Measurements from ENCODE around the gene TEX264.
"Not testable (repeated sequence)": the region's sequence is repeated elsewhere in the genome, so short reads cannot be mapped to it uniquely, and the experiment has no call there.

The TEX264 gene

DNA sequence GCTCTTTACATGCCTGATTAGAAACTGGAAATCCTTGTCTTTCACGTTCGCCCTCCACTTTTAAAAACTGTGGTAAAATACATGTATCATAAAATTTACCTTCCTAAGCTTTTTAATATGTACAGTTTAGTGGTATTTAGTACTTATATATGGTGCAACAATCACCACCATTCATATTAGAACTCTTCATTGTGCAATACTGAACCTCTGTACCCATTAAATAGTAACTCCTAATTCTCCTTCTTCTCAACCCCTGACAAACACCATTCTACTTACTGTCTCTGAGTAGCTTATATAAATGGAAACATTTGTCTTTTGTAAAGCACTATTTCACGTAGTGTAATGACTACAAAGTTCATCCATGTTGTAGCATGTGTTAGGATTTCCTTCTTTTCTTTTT is 64.0 kb downstream of the TEX264 start:
- Histone ChIP-seq H2BK120ac (ENCODE audit: insufficient read depth, low read length, poor library complexity) (no peak overlapping the region), H2AK5ac (ENCODE audit: low read length) (no peak overlapping the region), H3K23ac (ENCODE audit: low read length) (no peak overlapping the region), H3K9ac (ENCODE audit: low read length) (no peak overlapping the region), H4K91ac (ENCODE audit: low read depth, low read length) (no peak overlapping the region), H3K4me1 (ENCODE audit: control insufficient read depth in 1 of 2, insufficient read depth in 2 of 2, low read length in 2 of 2) (peaks cover 0 to 4% of the 10 kb centered on the region in 2 experiments), H2AFZ (ENCODE audit: insufficient read depth, low read length, poor library complexity) (no peak overlapping the region), H4K12ac (ENCODE audit: low read depth, low read length) (no peak overlapping the region), H3K4me3 (ENCODE audit: low read depth, low read length) (no peak overlapping the region), H2BK5ac (ENCODE audit: low read depth, low read length, poor library complexity) (no peak overlapping the region), H3K18ac (ENCODE audit: low read length) (no peak overlapping the region), H3K79me1 (ENCODE audit: low read length) (no peaks in the 10 kb centered on the region), H3K27me3 (ENCODE audit: insufficient read depth, low read length) (no peaks in the 10 kb centered on the region), H3K36me3 (ENCODE audit: control insufficient read depth in 1 of 2, insufficient read depth in 2 of 2, low read length in 2 of 2) (no peaks in the 10 kb centered on the region), H4K8ac (ENCODE audit: low read depth, low read length) (no peak overlapping the region), H3K14ac (ENCODE audit: low read length) (no peak overlapping the region), H3K79me2 (ENCODE audit: control insufficient read depth, insufficient read depth, low read length, poor library complexity) (no peaks in the 10 kb centered on the region), H3K9me3 (ENCODE audit: insufficient read depth, low read depth, low read length) (no peaks in the 10 kb centered on the region), H3K4ac (ENCODE audit: low read depth, low read length) (no peak overlapping the region), H2BK12ac (ENCODE audit: low read length) (no peak overlapping the region), H3K4me2 (ENCODE audit: low read length) (no peak overlapping the region), H3K27ac (ENCODE audit: low read depth, low read length) (no peak overlapping the region)
- DNase-seq, result no peak
- no CpG with 5 or more reads among the region's 3 CpGs for WGBS (ENCODE audit: extremely low coverage, insufficient coverage, insufficient read length)

DNA sequence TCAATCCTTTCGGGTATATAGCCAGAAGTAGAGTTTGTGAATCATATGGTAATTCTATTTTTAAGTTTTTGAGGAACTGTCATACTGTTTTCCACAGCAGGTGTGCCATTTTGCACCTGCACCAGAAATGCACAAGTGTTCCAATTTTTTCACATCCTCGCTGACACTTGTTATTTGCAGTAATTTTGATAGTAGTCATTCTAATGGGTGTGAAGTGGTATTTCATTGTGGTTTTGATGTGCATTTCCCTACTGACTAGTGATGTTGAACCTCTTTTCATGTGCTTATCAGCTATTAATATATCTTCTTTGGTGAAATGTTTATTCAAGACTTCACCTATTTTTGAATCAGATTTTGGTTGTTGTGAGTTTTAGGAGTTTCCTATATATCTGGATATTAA is 64.9 kb downstream of the TEX264 start:
- Histone ChIP-seq H4K91ac (ENCODE audit: low read depth, low read length) (no peak overlapping the region), H3K27me3 (ENCODE audit: insufficient read depth, low read length) (no peaks in the 10 kb centered on the region), H3K4me2 (ENCODE audit: low read length) (no peak overlapping the region), H3K36me3 (ENCODE audit: control insufficient read depth in 1 of 2, insufficient read depth in 2 of 2, low read length in 2 of 2) (no peaks in the 10 kb centered on the region), H3K23ac (ENCODE audit: low read length) (no peak overlapping the region), H4K12ac (ENCODE audit: low read depth, low read length) (no peak overlapping the region), H3K4ac (ENCODE audit: low read depth, low read length) (no peak overlapping the region), H3K18ac (ENCODE audit: low read length) (no peak overlapping the region), H3K4me1 (ENCODE audit: control insufficient read depth in 1 of 2, insufficient read depth in 2 of 2, low read length in 2 of 2) (peaks cover 0 to 4% of the 10 kb centered on the region in 2 experiments), H2AFZ (ENCODE audit: insufficient read depth, low read length, poor library complexity) (no peak overlapping the region), H2BK120ac (ENCODE audit: insufficient read depth, low read length, poor library complexity) (no peak overlapping the region), H3K27ac (ENCODE audit: low read depth, low read length) (no peak overlapping the region), H3K4me3 (ENCODE audit: low read depth, low read length) (no peak overlapping the region), H3K9me3 (ENCODE audit: insufficient read depth, low read depth, low read length) (no peaks in the 10 kb centered on the region), H3K9ac (ENCODE audit: low read length) (no peak overlapping the region), H2BK5ac (ENCODE audit: low read depth, low read length, poor library complexity) (no peak overlapping the region), H4K8ac (ENCODE audit: low read depth, low read length) (no peak overlapping the region), H2AK5ac (ENCODE audit: low read length) (no peak overlapping the region), H2BK12ac (ENCODE audit: low read length) (no peak overlapping the region), H3K79me1 (ENCODE audit: low read length) (no peaks in the 10 kb centered on the region), H3K14ac (ENCODE audit: low read length) (no peak overlapping the region), H3K79me2 (ENCODE audit: control insufficient read depth, insufficient read depth, low read length, poor library complexity) (no peaks in the 10 kb centered on the region)
- WGBS (ENCODE audit: extremely low coverage, insufficient coverage, insufficient read length), result no CpG with 5 or more reads among the region's 2 CpGs
- no peak for DNase-seq

DNA sequence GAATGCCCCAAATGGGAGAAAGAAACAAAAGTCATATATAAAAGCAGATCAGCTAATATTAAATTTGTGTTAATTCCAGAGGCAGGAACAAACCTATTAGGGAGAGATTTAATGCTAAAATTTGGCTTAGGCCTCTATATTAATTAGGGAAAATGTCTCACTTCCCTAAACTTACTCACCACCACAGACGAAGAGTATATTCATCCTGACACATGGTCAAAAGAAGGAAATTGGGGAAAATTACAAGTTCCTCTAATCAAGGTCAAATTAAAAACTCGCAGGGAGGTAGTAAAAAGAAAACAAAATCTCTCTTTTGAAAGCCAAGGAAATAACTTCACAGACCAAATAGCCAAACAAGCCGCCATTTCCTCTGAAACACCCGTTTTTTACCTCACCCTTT is 68.1 kb downstream of the TEX264 start:
- Histone ChIP-seq H2BK120ac (ENCODE audit: insufficient read depth, low read length, poor library complexity) (no peak overlapping the region), H2AK5ac (ENCODE audit: low read length) (no peak overlapping the region), H3K36me3 (ENCODE audit: control insufficient read depth in 1 of 2, insufficient read depth in 2 of 2, low read length in 2 of 2) (no peaks in the 10 kb centered on the region), H3K27ac (ENCODE audit: low read depth, low read length) (no peak overlapping the region), H4K12ac (ENCODE audit: low read depth, low read length) (no peak overlapping the region), H3K4me2 (ENCODE audit: low read length) (no peak overlapping the region), H4K8ac (ENCODE audit: low read depth, low read length) (no peak overlapping the region), H2BK5ac (ENCODE audit: low read depth, low read length, poor library complexity) (no peak overlapping the region), H3K79me2 (ENCODE audit: control insufficient read depth, insufficient read depth, low read length, poor library complexity) (no peaks in the 10 kb centered on the region), H3K4me1 (ENCODE audit: control insufficient read depth in 1 of 2, insufficient read depth in 2 of 2, low read length in 2 of 2) (peaks cover 0 to 4% of the 10 kb centered on the region in 2 experiments), H3K27me3 (ENCODE audit: insufficient read depth, low read length) (no peaks in the 10 kb centered on the region), H3K4ac (ENCODE audit: low read depth, low read length) (no peak overlapping the region), H2BK12ac (ENCODE audit: low read length) (no peak overlapping the region), H3K9me3 (ENCODE audit: insufficient read depth, low read depth, low read length) (no peaks in the 10 kb centered on the region), H3K23ac (ENCODE audit: low read length) (no peak overlapping the region), H4K91ac (ENCODE audit: low read depth, low read length) (no peak overlapping the region), H3K9ac (ENCODE audit: low read length) (no peak overlapping the region), H3K4me3 (ENCODE audit: low read depth, low read length) (no peak overlapping the region), H3K14ac (ENCODE audit: low read length) (no peak overlapping the region), H2AFZ (ENCODE audit: insufficient read depth, low read length, poor library complexity) (no peak overlapping the region), H3K79me1 (ENCODE audit: low read length) (no peaks in the 10 kb centered on the region), H3K18ac (ENCODE audit: low read length) (no peak overlapping the region)
- DNase-seq, result no peak
- no CpG with 5 or more reads among the region's 4 CpGs for WGBS (ENCODE audit: extremely low coverage, insufficient coverage, insufficient read length)

DNA sequence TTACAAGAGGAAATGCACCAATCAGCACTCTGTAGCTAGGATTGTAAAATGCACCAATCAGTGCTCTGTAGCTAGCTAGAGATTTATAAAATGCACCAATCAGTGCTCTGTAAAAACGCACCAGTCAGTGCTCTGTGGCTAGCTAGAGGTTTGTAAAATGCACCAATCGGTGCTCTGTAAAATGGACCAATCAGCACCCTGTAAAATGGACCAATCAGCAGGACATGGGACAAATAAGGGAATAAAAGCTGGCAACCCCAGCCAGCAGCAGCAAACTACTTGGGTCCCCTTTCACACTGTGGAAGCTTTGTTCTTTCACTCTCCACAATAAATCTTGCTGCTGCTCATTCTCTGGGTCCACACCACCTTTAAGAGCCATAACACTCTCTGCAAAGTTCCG is 71.3 kb downstream of the TEX264 start:
- H2AFZ ChIP-seq (ENCODE audit: insufficient read depth, low read length, poor library complexity), result not testable (repeated sequence)

More for the DNA sequence above, 71.3 kb downstream of the TEX264 start:
- H3K9me3 ChIP-seq (ENCODE audit: insufficient read depth, low read depth, low read length); H3K79me2 ChIP-seq (ENCODE audit: control insufficient read depth, insufficient read depth, low read length, poor library complexity); H3K14ac ChIP-seq (ENCODE audit: low read length); H4K12ac ChIP-seq (ENCODE audit: low read depth, low read length); H4K91ac ChIP-seq (ENCODE audit: low read depth, low read length); H3K4ac ChIP-seq (ENCODE audit: low read depth, low read length); H3K23ac ChIP-seq (ENCODE audit: low read length); H3K36me3 ChIP-seq (ENCODE audit: control insufficient read depth in 1 of 2, insufficient read depth in 2 of 2, low read length in 2 of 2); H4K8ac ChIP-seq (ENCODE audit: low read depth, low read length); H3K4me1 ChIP-seq (ENCODE audit: control insufficient read depth in 1 of 2, insufficient read depth in 2 of 2, low read length in 2 of 2); H3K9ac ChIP-seq (ENCODE audit: low read length); H3K18ac ChIP-seq (ENCODE audit: low read length); H3K4me3 ChIP-seq (ENCODE audit: low read depth, low read length); H3K27ac ChIP-seq (ENCODE audit: low read depth, low read length); H2BK5ac ChIP-seq (ENCODE audit: low read depth, low read length, poor library complexity); H2BK12ac ChIP-seq (ENCODE audit: low read length); H2AK5ac ChIP-seq (ENCODE audit: low read length); H3K4me2 ChIP-seq (ENCODE audit: low read length); H3K27me3 ChIP-seq (ENCODE audit: insufficient read depth, low read length); DNase-seq; H3K79me1 ChIP-seq (ENCODE audit: low read length); H2BK120ac ChIP-seq (ENCODE audit: insufficient read depth, low read length, poor library complexity): not testable (repeated sequence)
- WGBS (ENCODE audit: extremely low coverage, insufficient coverage, insufficient read length), result no CpG with 5 or more reads among the region's 3 CpGs

Data from trophoblast cell (in vitro differentiated cells and primary cell).